GOT3 (cell line): Measurements from ENCODE around the gene NBEAL2.

Source experiments
- DNase-seq: peaks from one replicate; lab custom pipeline; 2025; ENCODE audit warnings: mixed read lengths; lab: John Stamatoyannopoulos, UW

The NBEAL2 gene

DNA sequence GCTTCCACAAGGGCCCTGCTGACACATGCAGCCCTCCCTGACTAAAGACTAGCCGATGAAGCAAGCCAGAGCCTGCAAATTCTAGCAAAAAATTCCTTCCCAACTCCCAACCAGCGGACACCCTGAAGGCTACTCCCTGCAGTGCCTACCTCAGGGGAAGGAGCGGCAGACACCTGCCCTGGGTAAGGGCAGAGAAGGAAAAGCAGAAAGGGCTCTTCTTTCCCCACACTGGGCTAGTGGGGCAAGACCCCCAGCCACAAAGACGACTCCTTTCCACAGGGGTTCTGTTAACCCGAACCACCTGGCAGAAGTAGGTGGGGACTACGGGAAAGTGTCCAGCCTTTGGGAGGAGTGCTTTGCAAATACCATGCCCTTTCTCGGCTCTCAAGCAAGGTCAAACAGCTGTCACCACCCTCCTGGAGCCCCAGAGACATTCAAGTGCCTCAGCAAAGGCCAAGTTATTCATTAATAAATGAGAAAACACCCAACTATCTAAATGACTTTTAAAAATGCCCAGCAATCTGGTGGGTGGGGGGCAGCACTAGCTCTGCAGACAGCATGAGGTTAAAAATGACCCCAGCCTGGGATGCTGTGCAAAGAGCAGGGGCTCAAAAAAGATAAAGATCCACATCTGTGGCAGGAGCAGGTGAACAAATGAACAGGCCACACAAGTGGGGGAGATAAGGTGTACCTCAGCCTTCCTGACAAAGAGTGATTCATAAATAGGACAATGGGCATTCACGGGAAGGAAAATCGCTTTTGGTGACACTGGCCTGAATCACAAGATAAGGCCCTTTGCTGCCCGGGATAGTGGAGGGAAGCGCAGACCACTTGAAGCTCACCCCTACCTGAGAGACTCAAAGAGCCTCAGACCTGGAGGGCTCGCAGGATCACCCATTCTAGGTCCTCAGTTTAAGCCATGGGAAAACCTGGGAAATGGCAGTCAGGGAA, 36.0 kb upstream of the NBEAL2 start:
- no peak for DNase-seq

- no peak for DNase-seq
Observed at GRCh38 chr3:46944191-46944590, 35.3 kb upstream of the NBEAL2 start.

- no peak for DNase-seq
Observed at GRCh38 chr3:46946416-46946815, 33.0 kb upstream of the NBEAL2 start.

DNA sequence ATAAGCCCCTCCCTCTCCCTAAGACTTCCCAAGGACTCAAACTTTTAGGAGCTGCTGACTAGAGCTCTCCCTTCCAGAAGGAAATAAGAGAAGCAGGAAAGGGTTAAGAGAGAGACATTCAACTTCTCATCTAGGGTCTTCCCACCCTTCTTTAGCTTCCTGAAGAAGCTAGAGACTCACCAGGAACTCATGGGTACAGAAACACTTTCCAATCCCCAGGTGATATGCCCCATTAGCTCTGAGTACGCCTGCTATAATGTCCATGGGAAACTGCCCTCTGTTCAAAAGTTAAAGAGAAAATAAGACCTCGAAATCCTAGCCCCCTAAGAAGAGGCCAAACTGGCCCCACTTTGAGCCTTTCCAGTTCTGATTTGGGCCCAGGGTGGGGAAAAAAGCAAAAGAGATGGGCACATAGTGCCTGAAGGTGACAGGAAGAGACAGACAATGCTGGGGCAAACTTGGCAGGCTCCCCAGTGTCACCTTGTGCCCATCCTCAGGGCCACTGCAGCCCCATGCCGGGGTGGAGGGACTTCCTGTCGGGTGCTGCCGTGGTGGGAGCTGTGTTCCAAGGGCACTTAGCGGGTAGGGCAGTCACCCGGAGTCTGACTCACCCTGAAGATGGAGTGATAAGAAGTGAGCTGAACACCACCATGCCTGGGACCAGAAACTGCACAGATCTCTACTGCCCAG, 32.5 kb upstream of the NBEAL2 start:
- no peak for DNase-seq

- no peak for DNase-seq
Observed at GRCh38 chr3:46947546-46947901, 31.9 kb upstream of the NBEAL2 start.

DNA sequence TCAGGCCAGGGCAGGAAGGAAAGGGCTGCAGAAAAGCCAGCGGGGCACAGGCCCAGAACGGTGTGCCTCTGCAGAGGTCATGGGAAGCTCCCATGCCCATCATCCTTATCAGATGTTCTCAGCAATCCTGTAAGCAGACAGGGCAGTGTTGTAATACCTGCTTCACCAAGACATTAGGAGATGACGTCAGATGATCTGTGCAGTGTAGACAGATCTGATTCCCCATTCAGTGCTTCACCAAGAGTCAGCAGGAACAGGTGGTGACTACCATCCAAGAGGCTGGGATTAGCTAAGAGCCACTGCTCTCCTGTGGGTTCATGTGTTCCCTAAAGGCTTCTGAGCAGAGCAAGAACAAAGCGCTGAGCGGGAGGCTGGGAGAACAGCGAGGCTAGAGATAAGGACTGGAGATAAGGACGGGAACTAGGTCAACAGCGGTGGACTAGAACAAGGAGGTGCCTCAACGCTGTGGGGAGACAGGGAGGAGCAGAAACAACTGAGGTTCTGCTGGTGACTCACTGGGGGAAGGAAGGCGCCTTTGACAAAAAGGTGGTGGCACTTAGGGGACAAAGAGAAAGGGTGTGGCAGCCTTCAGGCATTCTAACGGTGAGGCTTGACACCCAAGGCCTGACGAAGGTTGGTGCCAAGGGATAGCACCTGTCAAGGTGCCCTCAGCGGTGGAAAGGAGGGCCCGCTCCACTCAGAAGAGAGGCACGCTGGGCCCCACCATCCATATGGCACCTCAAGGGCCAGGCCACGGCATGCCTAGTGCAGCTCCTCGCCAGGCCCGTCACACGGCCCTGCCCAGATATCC, 31.3 kb upstream of the NBEAL2 start:
- no peak for DNase-seq

DNA sequence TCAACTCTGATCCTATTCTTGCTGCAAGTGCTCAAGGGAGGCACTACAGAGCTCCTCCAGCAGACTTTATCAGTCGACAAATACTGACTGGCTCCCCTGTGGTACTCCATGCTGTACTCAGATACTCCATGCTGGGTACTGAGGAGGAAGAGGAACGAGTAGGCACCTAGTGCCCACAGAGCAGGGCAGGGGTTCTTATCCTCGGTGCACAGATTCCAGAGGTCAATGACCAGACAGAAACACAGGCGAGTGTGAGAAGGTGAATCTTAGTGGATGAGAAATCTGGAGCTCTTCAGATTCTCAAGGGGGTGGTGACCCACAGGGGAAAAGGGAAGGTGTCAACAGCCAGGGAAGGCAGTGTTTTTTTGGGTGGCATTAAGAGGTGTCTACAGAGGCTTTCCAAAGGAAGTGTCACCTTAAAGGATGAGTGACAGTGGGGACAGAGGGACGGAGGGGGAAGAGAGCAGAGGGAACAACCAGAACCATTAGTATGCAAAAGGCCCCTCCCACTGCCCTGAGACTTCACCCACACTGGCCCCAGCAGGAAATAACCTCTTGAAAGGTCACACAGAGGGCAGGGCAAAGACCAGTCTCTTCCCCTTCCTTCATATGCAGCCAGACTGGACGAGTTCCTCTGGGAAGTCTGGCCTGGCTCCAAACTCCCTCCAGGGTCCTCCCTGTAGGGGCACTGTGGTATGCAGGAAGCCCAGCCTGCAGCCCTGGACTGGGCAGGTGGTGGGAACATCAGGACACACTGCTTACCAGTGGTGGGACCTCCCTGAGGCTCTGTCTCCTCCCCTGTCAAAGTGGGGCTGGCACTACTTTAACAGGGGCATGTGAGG, 30.4 kb upstream of the NBEAL2 start:
- DNase-seq = no peak

DNA sequence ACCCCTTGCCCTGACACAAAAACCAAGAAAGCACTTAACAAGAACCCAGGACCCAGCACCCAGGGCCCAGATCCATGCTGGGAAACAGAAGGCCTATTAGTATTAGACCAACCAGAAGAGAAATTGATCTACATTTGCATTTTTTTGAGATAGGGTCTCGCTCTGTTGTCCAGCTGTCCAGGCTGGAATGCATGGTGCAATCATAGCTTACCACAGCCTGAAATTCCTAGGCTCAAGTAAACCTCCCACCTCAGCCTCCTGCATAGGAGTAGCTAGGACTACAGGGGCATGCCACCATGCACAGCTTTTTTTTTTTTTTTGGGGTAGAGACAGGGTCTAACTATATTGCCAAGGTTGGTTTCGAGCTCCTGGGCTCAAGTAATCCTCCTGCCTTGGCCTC, 29.3 kb upstream of the NBEAL2 start:
- DNase-seq = no peak

GRCh38 chr3:46950650-46951241, 28.7 kb upstream of the NBEAL2 start:
- DNase-seq = no peak

DNA sequence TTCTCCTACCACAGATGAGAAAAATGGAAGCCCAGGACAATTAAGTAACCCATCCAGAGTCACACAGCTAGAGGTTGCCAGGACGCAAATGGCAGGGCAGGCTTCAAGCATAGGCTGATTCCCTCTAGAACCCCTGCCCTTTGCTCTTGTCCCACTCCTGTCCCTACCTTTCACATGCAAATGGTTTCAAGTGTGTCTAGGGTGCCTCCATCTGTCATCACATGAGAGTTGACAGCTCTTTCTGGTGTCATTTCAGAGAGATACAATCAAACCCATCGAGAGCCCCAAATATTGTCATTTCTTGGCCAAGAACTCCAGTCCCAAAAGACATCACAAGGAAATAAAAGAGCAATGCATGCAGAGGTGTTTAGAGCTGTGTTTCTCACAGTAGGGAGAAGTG, 26.7 kb upstream of the NBEAL2 start:
- DNase-seq = no peak

DNA sequence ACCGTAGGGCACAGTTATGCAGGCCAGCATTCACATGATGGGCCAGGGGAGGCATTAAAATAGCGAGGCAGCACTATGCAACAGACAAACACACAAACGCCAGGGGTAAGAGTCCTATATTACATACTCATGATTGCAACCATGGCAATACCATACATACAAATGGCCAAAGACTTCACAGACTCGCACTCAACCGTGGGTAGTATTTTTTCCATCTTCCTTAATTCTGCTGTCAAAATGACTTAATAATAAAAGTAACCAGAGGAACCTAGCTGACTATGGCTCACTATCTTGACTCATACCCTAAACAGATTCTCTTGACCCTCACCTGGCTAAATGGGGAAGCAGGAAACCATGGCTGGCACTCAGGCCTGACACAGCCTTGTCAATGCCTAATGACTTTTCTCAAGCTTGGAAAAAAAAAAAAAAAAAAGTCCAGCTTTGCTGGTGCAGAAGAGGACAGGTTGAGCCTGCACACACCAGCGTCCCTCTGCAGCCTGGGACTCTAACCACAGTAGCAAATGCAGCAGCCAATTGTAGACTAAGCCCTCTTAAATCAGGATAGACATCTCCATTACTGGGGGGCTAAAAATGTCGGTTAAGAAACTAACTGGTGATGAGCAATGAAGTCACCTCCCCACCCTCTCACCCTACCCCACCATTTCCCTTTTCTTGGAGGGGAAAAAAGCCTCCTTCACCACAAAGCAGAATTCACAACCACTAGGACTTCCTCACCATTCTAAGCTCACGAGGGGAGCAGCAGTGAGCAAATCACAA, 26.0 kb upstream of the NBEAL2 start:
- DNase-seq = no peak

- DNase-seq = no peak
Observed at GRCh38 chr3:46954178-46954577, 25.3 kb upstream of the NBEAL2 start.

GRCh38 chr3:46955157-46955556, 24.3 kb upstream of the NBEAL2 start:
- no peak for DNase-seq

DNA sequence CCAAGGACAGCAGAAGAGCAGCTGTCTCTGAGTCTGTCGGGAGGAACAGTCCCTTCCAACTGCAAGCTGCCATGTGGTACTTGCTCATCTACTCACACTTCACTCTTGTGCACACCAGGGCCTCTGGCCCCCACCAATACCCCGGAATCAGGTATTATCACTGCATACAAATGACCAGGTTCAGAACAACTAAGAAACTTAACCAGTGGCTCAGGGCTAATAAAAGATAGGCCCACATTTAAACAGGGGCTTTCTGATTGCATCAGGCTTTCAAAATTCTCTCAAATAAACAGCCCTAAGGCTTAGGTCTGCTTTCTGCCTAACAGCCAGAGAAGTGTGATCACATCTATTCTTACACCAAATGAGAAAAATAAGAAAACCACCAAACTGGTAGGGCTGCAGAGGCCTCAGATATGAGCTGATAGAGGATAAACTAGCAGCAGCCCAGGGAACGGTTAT, 23.6 kb upstream of the NBEAL2 start:
- no peak for DNase-seq

- no peak for DNase-seq
Observed at GRCh38 chr3:46957092-46957820, 22.2 kb upstream of the NBEAL2 start.

- DNase-seq = no peak
Observed at GRCh38 chr3:46958467-46959160, 20.9 kb upstream of the NBEAL2 start.

DNA sequence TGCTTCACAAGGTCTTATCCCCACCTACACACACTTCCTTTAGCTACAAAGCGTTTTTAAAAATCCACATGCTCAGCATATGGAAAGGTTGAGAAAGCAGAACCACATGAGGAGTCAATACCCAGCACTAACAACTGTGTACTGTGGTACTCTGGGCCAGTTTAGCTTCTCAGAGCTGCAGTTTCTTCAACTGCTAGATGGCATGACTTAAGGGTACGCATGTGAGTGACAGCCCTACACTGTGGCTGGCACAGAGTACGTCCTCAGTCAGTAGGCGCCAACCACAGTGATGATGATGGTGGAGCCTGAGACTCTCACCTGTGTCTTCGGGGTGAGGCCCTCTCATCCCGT, 20.3 kb upstream of the NBEAL2 start:
- DNase-seq = no peak

- no peak for DNase-seq
Observed at GRCh38 chr3:46960081-46960701, 19.3 kb upstream of the NBEAL2 start.

DNA sequence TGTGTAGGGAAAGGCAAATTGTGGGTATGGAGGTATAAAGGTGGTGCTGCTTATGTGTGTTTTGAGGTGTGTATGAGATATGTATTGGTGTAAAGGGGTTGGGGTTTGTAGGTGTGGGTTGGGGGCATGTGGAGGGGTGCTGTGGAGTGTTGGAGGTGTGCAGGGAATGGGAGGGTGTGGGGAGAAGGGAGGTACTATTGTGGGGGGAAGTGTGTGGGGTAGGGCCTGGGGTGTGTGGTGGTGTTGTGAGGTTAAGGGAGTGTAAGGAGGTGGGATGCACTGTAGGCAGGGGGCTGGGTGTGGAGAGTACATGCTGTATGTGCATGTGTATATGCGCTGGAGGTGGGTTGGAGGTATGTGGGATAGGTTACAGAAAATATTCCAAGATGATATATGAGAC, 18.6 kb upstream of the NBEAL2 start:
- no peak for DNase-seq
